ENCODE data around the gene TRPV4.
"Not testable (repeated sequence)": the region's sequence is repeated elsewhere in the genome, so short reads cannot be mapped to it uniquely, and the experiment has no call there.

Gene TRPV4

DNA sequence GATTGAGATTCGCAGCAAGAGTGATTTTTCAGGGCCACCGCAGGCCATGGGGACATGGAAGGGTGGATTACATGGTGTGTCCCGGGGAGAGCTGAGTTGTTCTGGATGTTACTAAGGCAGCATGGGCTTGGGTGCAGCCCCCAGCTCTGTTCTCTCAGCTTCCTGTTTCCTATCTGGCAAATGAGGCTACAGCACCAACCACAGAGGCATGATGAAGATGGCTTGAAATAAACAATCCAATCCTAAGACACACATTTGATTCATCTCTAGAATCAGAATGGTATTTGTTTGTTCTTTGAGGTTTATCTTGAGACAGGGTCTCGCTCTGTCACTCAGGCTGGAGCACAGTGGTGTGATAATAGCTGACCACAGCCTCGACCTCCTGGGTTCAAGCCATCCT, 25.6 kb upstream of the TRPV4 start:
- no peak for DNase-seq

DNA sequence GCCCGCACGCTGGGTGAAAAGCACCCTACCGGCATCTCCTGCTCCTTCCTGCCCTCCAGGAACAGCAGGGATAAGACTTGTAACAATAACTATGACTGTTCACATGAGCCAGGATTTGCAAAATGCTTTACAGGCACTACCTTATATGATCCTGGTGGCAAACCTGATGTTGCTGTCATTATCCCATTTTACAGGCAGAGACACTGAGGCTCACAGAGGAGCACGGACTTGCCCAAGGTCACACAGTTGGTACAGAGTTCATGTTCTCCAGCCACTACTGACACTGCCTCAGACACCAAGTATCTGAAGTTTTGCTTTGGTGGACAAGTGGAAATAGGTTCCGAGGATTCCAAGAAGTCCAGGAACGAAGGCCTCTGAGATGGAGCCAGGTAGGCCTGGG, 24.5 kb upstream of the TRPV4 start:
- no peak for DNase-seq

DNA sequence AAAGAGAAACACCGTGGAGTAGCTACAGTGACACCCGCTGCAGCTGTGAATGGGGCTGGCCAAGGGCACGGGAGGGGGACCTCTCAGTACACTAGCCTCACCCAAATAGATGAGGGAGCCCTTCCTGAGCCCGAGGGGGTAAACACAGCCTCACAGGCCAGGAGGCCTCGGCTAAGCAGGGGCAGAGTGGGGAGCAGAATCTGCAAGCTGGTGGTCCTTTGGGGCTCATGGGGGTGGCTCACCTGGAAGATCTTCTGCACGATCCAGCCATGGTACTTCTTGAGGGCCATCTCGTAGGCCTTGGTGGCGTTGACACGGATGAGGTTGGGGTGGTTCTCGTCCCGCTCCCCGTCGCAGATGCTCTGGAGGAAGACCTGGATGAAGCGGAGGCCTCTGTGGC, 22.2 kb upstream of the TRPV4 start:
- DNase-seq, result no peak

DNA sequence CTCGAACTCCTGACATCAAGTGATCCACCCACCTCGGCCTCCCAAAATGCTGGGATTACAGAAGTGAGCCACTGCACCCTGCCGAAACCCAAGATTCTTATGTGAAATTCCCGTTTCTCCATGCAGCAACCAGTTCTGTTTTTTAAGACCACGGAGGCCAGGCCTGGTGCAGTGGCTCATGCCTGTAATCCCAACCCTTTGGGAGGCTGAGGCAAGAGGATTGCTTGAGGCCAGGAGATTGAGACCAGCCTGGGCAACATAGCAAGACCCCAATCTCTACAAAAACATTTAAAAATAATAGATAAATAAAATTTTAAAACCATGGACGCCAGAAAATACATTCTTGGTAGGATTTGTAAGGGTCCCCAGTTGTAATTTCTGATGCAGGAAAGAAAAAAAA, 17.3 kb upstream of the TRPV4 start:
- not testable (repeated sequence) for DNase-seq

GRCh38 chr12:109847142-109847735, 14.0 kb upstream of the TRPV4 start:
- DNase-seq, result no peak

DNA sequence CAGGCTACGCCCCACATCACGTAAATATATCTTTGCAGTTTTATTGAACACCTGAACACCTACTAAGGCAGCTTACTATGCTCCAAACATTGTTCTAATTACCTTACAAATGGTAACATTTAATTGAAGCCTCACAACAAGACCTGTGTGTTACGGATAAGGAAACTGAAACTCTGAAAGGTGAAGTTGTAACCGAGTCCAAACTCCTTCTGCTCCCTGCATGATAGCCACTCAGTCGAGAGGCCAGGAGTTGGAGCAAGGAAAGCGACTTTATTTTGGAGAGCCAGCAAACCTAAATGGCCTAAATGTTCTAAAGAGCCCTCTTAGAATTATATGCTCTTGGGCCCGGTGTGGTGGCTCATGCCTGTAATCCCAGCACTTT, 12.6 kb upstream of the TRPV4 start:
- DNase-seq, result no peak

GRCh38 chr12:109844983-109845823, 12.0 kb upstream of the TRPV4 start:
- peak; percentile 42 for DNase-seq

DNA sequence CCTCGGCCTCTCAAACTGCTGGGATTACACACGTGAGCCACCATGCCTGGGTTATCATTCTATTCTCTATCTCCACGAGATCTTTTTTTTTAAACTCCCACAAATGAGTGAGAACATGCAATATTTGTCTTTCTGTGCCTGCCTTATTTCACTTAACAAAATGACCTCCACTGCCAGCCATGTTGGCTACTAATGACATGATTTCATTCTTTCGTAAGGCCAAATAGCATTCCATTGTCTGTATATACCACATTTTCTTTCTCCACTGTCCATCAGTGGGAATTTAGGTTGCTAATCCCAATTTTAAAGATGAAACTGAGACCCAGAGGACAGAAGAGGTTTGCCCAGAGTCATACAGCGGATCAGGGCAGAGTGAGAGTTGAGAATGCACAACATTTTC, 10.9 kb upstream of the TRPV4 start:
- DNase-seq, result no peak

- no peak for DNase-seq
These were observed 8.8 kb upstream of the TRPV4 start for GRCh38 chr12:109842021-109842420.

DNA sequence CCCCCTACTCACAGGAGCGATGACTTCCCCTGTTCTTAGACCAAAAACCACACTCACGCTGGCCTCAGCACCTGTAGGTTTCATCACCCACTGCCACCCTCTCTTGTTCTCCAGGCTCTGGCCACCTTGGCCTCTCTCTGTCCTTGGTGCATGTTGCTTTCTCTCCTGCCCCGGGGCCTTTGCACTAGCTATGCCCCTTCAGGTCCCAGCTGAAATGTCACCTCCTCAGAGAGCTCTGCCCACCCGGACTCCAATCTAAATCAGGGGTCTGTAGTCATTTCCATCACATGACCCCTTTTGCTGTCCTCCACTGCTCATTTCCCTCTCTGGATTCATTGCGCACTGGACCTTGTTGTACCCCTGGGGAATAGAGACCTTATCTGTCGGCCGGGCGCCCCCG, 8.2 kb upstream of the TRPV4 start:
- DNase-seq, result no peak

- DNase-seq, result no peak
These were observed 7.3 kb upstream of the TRPV4 start for GRCh38 chr12:109840305-109841074.

DNA sequence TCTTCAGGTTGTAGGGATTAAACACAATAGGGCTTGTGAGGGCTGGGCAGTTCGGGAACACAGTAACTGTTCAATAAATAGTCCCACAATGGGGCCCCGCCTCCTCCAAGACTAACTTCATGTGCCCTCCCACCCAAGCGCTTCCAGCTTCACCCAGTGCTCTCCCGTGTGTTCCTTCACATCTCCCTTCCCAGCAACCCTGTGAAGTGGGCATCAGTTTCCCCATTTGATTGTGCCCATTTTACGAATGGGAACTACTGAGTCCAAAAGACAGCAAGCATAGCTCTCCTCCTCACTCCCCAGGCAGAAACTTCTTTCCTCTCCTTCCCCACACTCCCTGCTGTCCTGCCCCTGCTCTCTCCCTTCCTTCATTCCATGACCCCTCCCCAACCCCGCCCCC, 6.2 kb upstream of the TRPV4 start:
- DNase-seq, result no peak

DNA sequence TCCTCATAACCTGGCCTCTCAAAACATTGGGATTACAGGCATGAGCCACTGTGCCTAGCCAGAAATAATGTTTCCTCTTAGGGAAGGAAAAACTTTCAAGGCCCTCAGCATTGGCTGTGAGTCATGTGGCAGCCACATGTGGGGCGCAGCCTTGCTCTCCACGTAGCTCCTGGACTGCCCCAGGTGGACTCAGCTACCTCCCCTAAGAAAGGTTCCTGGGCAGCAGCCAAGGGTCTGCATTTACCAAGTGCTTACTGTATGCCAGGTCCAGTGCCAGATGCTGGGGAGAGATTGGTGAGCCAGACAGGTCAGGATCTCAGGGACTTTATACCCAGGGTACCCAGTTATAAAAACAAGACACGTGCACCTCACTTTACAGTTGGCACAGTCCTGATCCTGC, 3.7 kb upstream of the TRPV4 start:
- no peak for DNase-seq

- no peak for DNase-seq
These were observed 2.6 kb upstream of the TRPV4 start for GRCh38 chr12:109835827-109836226.

- DNase-seq, result no peak
These were observed 474 bp downstream of the TRPV4 start for GRCh38 chr12:109832541-109833306.

- DNase-seq, result no peak
These were observed 1.3 kb downstream of the TRPV4 start for GRCh38 chr12:109831929-109832328.

DNA sequence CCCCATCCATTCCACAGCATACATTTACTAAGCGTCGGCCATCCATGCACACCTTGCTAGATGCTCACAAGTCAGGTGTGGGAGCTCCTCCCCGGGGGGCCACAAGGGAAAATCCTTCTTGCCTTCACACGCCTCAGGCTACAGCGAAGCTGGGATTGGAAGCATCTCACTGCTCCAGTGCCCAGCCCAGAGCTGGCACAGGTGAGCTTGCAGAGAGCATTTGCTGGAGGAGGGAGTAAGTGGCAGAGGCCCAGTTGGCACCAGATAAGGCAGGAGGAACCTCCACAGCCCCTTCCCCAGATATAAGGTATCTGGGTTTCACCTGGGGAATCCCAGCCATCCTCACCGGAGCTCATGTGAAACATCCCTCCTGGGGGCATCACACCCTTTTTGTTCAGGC, 1.8 kb downstream of the TRPV4 start:
- no peak for DNase-seq

DNA sequence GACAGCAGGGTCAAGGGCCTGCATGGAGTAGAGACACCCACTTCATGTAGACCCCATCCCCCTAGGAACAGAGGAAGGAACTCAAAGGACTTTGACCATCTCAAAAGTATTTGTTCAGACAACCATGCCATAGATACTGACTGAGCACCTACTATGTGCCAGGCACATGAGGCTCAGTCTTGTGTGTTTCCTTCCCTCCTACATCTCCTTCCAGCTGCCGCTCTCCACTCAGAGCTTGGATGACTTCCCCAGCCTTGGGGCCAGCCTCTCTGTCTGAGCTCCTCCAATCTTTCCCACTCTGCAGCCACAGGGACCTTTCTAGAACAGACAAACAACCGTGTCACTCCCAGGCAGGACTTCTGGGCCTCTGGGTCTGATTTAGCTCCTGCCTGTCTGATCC, 2.5 kb downstream of the TRPV4 start:
- DNase-seq, result no peak

DNA sequence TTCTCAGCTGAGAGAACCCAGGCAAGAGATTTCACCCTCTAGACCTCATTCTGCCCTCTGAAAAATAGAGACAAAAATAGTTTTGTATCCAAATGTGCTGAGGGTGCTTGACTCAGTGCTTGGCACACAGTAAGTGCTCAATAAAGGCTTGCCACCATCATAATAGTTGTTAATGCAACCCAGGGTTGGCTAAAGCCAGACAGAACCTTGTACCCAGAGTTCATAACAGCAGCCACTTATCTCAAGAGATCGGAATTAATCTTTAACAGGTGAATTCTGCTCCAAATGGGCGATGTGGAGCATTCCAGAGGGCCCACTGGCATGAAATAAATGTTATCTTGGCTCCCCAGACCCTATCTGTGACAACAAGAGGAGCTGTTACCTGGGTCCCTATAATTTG, 2.9 kb downstream of the TRPV4 start:
- no peak for DNase-seq

DNA sequence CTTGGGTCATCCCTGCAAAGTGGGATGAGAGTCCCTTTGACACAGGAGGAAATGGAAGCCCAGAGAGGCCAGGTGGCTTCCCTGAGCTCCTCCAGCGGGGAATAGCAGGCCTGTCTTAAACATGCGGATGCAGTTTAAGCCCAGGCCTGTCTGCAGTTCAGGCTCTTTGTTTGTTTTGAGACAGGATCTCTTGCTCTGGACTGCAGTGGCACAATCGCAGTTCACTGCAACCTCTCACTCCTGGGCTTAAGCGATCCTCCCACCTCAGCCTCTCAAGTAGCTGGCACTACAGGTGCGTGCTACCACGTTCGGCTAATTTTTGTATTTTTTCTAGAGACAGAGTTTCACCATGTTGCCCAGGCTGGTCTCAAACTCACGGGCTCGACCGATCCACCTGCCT, 3.5 kb downstream of the TRPV4 start:
- DNase-seq, result no peak

GRCh38 chr12:109828754-109829511, 4.3 kb downstream of the TRPV4 start:
- no peak for DNase-seq

Measured in NCI-H1694 treated with DMSO at 0.1 percent for 48 hours (cell line).